HepG2 (cell line): ENCODE measurements around the gene DBNDD2. TPM values are rescaled to one million over a fixed set of nuclear protein-coding genes. Genes with fewer than 3 reads are reported as not detected.

Experiments used
- EP300 ChIP-seq, 3 experiments: sonication (generic) in 1 of 3; formaldehyde crosslinking in 1 of 3; IDR thresholded peaks; 2 replicates each; pipeline versions ENCODE4 v1.5.1 to v1.6.1; 2011 to 2020; ENCODE audit warnings: low read depth in 2 of 3, low read length in 2 of 3, borderline replicate concordance in 1 of 3, improper control_type of control experiment in 1 of 3, mild to moderate bottlenecking in 1 of 3, missing genetic modification reagents in 1 of 3, moderate library complexity in 1 of 3
- ESRRA ChIP-seq: sonication (generic); formaldehyde crosslinking; IDR thresholded peaks from 2 replicates; pipeline ENCODE4 v1.5.1; 2020; ENCODE audit warnings: mild to moderate bottlenecking, low read depth, missing genetic modification reagents
- KDM3A ChIP-seq: IDR thresholded peaks from 2 replicates; pipeline ENCODE4 v1.6.1; 2018; ENCODE audit warnings: low read depth, missing compliant biosample characterization
- KLF16 ChIP-seq, 2 experiments: sonication (generic) in 1 of 2; formaldehyde crosslinking in 1 of 2; IDR thresholded peaks; 2 replicates each; pipeline versions ENCODE4 v1.6.1 to v1.8.0; 2016 to 2023; ENCODE audit warnings: missing genetic modification reagents in 2 of 2, missing compliant biosample characterization in 1 of 2
- KLF9 ChIP-seq: IDR thresholded peaks from 2 replicates; pipeline ENCODE4 v1.6.1; 2016; ENCODE audit warnings: low read depth
- MLXIP ChIP-seq: sonication (generic); formaldehyde crosslinking; IDR thresholded peaks from 2 replicates; pipeline ENCODE4 v1.9.0; 2021; ENCODE audit warnings: missing genetic modification reagents, borderline replicate concordance
- NFYC ChIP-seq: IDR thresholded peaks from 2 replicates; pipeline ENCODE4 v1.6.1; 2016; ENCODE audit warnings: missing genetic modification reagents, missing compliant biosample characterization
- SKIL ChIP-seq: sonication (generic); formaldehyde crosslinking; IDR thresholded peaks from 2 replicates; pipeline ENCODE4 v1.8.0; 2022; ENCODE audit warnings: missing genetic modification reagents, mild to moderate bottlenecking, moderate library complexity, borderline replicate concordance
- SMAD1 ChIP-seq: sonication (generic); formaldehyde crosslinking; IDR thresholded peaks from 2 replicates; pipeline ENCODE4 v1.4.0; 2020; ENCODE audit warnings: missing genetic modification reagents, low read depth, mild to moderate bottlenecking, borderline replicate concordance
- TERF1 ChIP-seq: sonication (generic); formaldehyde crosslinking; IDR thresholded peaks from 2 replicates; pipeline ENCODE4 v1.8.0; 2022; ENCODE audit warnings: mild to moderate bottlenecking, missing genetic modification reagents, moderate library complexity
- ZBTB43 ChIP-seq: sonication (generic); formaldehyde crosslinking; conservative IDR thresholded peaks from 2 replicates; pipeline ENCODE4 v1.4.0; 2020; ENCODE audit warnings: missing genetic modification reagents
- ZNF12 ChIP-seq: sonication (generic); formaldehyde crosslinking; IDR thresholded peaks from 2 replicates; pipeline ENCODE4 v1.5.0; 2020; ENCODE audit warnings: missing genetic modification reagents
- ZNF234 ChIP-seq: sonication (generic); formaldehyde crosslinking; conservative IDR thresholded peaks from 2 replicates; pipeline ENCODE4 v1.5.1; 2020; ENCODE audit warnings: mild to moderate bottlenecking, missing genetic modification reagents
- polyA plus RNA-seq, 8 experiments: library from polyadenylated mRNA; depleted of rRNA in 3 of 8; stranded (reverse) in 7 of 8; unstranded in 1 of 8; fragments of >200 nt; fragmentation: Illumina TruSeq in 4 of 8; extraction: Trizol in 4 of 8; gene quantifications; 2 replicates each; pipeline versions ENCODE4 v1.2.1 to v1.2.3, GENCODE V29; 2011 to 2016; ENCODE audit warnings: low read depth in 4 of 8, missing spikeins in 1 of 8, mixed read lengths in 1 of 8; ENCODE audit not compliant: insufficient read depth in 1 of 8
- total RNA-seq, 5 experiments: library from RNA; depleted of rRNA; stranded (reverse); fragments of >200 nt; fragmentation: Illumina TruSeq; extraction: Trizol; gene quantifications; 2 replicates each; pipeline ENCODE4 v1.2.3, GENCODE V29; 2016; ENCODE audit warnings: low read depth in 1 of 5
- TF ChIP-seq, protein P1 (sequence below): sonication (generic); formaldehyde crosslinking; IDR thresholded peaks from 2 replicates; pipeline ENCODE4 v1.4.0; 2020; ENCODE audit warnings: missing genetic modification reagents

Gene DBNDD2
- total and polyA plus RNA-seq, 2 of the 13 experiments (the other 11 are each of a cell fraction or from before 2014, with no cell fraction given): 16.7 to 47.6 TPM

- TF ChIP-seq EP300 (IDR thresholded peaks at IDR 0.05; ENCODE audit: low read depth in 2 of 2, low read length in 2 of 2) (no peak), EP300 (CRISPR knock-in tag; IDR thresholded peaks at IDR 0.05; ENCODE audit: borderline replicate concordance) (no peak), ESRRA (peak; percentile 41; the same call in 1 of the 2 replicates), ZNF12 (CRISPR knock-in tag) (no peak), SKIL (CRISPR knock-in tag) (no peak), ZBTB43 (no peak), ZNF234 (CRISPR knock-in tag) (no peak), NFYC (CRISPR knock-in tag) (0 out of 2 replicates have a peak, but pooled peaks have one; percentile 10), TERF1 (no peak), SMAD1 (CRISPR knock-in tag) (no peak; the same call in 1 of the 2 replicates), MLXIP (CRISPR knock-in tag) (no peak), KLF9 (no peak), KLF16 (CRISPR knock-in tag; IDR thresholded peaks at IDR 0.05) (peak in 1 of 2 experiments; percentile 61; a peak in 1 of 4 replicates), KDM3A (CRISPR knock-in tag) (peak; percentile 82; the same call in 1 of the 2 replicates)
- TF ChIP-seq, protein P1, sequence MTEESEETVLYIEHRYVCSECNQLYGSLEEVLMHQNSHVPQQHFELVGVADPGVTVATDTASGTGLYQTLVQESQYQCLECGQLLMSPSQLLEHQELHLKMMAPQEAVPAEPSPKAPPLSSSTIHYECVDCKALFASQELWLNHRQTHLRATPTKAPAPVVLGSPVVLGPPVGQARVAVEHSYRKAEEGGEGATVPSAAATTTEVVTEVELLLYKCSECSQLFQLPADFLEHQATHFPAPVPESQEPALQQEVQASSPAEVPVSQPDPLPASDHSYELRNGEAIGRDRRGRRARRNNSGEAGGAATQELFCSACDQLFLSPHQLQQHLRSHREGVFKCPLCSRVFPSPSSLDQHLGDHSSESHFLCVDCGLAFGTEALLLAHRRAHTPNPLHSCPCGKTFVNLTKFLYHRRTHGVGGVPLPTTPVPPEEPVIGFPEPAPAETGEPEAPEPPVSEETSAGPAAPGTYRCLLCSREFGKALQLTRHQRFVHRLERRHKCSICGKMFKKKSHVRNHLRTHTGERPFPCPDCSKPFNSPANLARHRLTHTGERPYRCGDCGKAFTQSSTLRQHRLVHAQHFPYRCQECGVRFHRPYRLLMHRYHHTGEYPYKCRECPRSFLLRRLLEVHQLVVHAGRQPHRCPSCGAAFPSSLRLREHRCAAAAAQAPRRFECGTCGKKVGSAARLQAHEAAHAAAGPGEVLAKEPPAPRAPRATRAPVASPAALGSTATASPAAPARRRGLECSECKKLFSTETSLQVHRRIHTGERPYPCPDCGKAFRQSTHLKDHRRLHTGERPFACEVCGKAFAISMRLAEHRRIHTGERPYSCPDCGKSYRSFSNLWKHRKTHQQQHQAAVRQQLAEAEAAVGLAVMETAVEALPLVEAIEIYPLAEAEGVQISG (CRISPR knock-in tag): peak; percentile 77
Observed at GRCh38 chr20:45373353-45374100, 34.6 kb upstream of the DBNDD2 start (continued).
